KMS-11 (cell line): ENCODE measurements around the gene KLK3.

ENCODE experiments used
- H2AFZ ChIP-seq: fragments of 200-600 bp; sonication (generic); 2 replicates; pipeline ENCODE4 v1.6.1; 2016; ENCODE audit warnings: antibody characterized with exemption, mixed run types, low read depth
- H3K27ac ChIP-seq: fragments of 200-600 bp; sonication (generic); 2 replicates; pipeline ENCODE4 v1.6.1; 2016; ENCODE audit warnings: mild to moderate bottlenecking, mixed run types
- H3K27me3 ChIP-seq: fragments of 200-600 bp; sonication (generic); 2 replicates; pipeline ENCODE4 v1.6.1; 2017; ENCODE audit warnings: mild to moderate bottlenecking, low read depth, mixed run types, moderate library complexity; ENCODE audit not compliant: insufficient read depth
- H3K36me3 ChIP-seq: fragments of 200-600 bp; sonication (generic); 2 replicates; pipeline ENCODE4 v1.6.1; 2017; ENCODE audit warnings: mild to moderate bottlenecking, mixed run types; ENCODE audit not compliant: insufficient read depth
- H3K4me1 ChIP-seq: fragments of 200-600 bp; sonication (generic); 2 replicates; pipeline ENCODE4 v1.6.1; 2016; ENCODE audit warnings: mild to moderate bottlenecking, low read depth, mixed run types; ENCODE audit not compliant: poor library complexity, severe bottlenecking
- H3K4me2 ChIP-seq: fragments of 200-600 bp; sonication (generic); 2 replicates; pipeline ENCODE4 v1.7.0; 2016; ENCODE audit warnings: mild to moderate bottlenecking, mixed run types
- H3K4me3 ChIP-seq: fragments of 200-600 bp; sonication (generic); IDR thresholded peaks from 2 replicates; pipeline ENCODE4 v1.6.1; 2017; ENCODE audit warnings: low read depth, low read length, mixed read lengths; ENCODE audit not compliant: insufficient read depth
- H3K79me2 ChIP-seq: fragments of 200-600 bp; sonication (generic); 2 replicates; pipeline ENCODE4 v1.6.1; 2016; ENCODE audit warnings: low read depth, mixed run types; ENCODE audit not compliant: insufficient read depth
- H3K9ac ChIP-seq: fragments of 200-600 bp; sonication (generic); 2 replicates; pipeline ENCODE4 v1.6.1; 2016; ENCODE audit warnings: mild to moderate bottlenecking, mixed run types
- H4K20me1 ChIP-seq: fragments of 200-600 bp; sonication (generic); 2 replicates; pipeline ENCODE4 v1.6.1; 2016; ENCODE audit warnings: mild to moderate bottlenecking, mixed run types; ENCODE audit not compliant: insufficient read depth
- TF ChIP-seq, protein P1 (sequence below): fragments of 200-600 bp; sonication (generic); conservative IDR thresholded peaks from 2 replicates; pipeline ENCODE4 v1.6.1; 2017; ENCODE audit warnings: low read depth, mild to moderate bottlenecking, antibody characterized with exemption, low read length, moderate library complexity, mixed read lengths

KLK3 gene

DNA sequence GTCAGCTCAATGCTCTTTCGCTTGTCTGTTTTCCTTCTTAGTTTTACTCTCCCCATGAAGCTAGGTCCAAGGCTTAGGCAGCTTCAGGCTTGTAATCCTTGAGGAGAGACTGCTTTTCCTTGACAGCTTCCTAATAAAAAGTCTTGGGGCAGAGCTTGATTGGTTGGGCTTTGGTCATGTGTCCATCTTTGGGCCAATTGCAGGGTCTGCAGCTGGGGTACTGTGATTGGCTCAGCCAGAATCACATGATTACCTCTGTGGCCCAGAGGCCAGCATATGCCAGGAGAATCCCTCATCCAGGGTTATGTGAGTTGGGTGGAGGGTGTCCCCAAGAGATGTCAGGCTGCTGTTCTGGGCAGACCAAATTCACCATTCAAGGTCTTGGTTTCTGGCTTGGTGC, 39.3 kb upstream of the KLK3 start:
- Histone ChIP-seq H3K27ac (no peak overlapping the region), H3K4me2 (no peak overlapping the region), H3K79me2 (no peaks in the 10 kb centered on the region), H3K4me3 (no peak overlapping the region), H3K27me3 (peaks cover 34% of the 10 kb centered on the region; the same call in 1 of the 2 replicates), H3K9ac (no peak overlapping the region), H2AFZ (no peak overlapping the region), H4K20me1 (no peaks in the 10 kb centered on the region), H3K4me1 (no peaks in the 10 kb centered on the region), H3K36me3 (no peaks in the 10 kb centered on the region)
- TF ChIP-seq, protein P1, sequence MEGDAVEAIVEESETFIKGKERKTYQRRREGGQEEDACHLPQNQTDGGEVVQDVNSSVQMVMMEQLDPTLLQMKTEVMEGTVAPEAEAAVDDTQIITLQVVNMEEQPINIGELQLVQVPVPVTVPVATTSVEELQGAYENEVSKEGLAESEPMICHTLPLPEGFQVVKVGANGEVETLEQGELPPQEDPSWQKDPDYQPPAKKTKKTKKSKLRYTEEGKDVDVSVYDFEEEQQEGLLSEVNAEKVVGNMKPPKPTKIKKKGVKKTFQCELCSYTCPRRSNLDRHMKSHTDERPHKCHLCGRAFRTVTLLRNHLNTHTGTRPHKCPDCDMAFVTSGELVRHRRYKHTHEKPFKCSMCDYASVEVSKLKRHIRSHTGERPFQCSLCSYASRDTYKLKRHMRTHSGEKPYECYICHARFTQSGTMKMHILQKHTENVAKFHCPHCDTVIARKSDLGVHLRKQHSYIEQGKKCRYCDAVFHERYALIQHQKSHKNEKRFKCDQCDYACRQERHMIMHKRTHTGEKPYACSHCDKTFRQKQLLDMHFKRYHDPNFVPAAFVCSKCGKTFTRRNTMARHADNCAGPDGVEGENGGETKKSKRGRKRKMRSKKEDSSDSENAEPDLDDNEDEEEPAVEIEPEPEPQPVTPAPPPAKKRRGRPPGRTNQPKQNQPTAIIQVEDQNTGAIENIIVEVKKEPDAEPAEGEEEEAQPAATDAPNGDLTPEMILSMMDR = no peak

DNA sequence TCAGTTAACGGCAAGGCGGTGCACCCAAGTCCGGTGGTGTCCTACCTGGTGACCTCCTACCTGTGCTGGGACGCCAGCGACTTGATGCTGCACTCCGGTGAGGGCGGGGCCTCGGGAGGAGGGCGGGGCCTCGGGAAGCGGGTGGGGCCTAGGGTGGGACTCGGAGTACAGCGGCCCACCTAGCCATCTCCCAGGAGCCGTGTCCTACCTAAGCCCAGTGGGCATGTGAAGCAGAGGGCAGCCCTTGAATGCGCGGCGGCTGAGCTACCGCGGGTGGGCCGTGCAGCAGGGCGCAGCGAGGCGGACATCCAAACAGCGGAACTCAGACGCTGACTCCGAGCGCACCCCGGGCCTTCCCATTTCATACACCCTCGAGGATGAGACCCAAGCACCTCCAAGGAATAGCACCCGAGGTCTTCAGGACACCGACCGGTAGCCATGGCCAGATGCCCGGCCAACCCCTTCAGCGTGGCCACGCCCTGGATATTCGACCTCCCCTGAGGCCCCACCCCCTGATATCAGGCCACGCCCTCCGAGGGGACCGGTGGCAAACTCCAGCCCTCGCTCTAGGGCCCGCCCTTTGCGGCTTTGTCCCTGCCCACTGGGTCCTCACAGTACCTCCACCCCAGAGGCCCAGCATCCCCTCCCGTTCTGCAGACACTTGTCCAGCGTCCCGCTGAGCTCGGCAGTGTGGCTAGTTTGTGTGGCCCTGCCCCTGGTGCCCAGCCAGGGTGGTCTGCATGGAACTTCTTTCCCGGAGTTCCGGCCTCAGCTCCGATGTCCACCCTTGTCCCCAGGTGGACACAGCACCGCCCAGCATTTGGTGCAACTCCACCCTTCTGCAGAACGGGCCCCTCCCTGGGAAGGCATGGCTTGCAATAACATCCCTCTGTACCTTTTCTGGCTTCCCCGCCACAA, 36.5 kb upstream of the KLK3 start:
- no peaks in the 10 kb centered on the region for H3K79me2 ChIP-seq
- no peak overlapping the region for H3K4me2 ChIP-seq
- H3K9ac ChIP-seq = no peak overlapping the region
- H3K4me3 ChIP-seq = no peak overlapping the region
- TF ChIP-seq, protein P1 = no peak
- no peaks in the 10 kb centered on the region for H3K36me3 ChIP-seq
- peaks cover 41% of the 10 kb centered on the region; the same call in 1 of the 2 replicates for H3K27me3 ChIP-seq
- H3K27ac ChIP-seq = no peak overlapping the region
- H2AFZ ChIP-seq = no peak overlapping the region
- H3K4me1 ChIP-seq = no peaks in the 10 kb centered on the region
- H4K20me1 ChIP-seq = no peaks in the 10 kb centered on the region

DNA sequence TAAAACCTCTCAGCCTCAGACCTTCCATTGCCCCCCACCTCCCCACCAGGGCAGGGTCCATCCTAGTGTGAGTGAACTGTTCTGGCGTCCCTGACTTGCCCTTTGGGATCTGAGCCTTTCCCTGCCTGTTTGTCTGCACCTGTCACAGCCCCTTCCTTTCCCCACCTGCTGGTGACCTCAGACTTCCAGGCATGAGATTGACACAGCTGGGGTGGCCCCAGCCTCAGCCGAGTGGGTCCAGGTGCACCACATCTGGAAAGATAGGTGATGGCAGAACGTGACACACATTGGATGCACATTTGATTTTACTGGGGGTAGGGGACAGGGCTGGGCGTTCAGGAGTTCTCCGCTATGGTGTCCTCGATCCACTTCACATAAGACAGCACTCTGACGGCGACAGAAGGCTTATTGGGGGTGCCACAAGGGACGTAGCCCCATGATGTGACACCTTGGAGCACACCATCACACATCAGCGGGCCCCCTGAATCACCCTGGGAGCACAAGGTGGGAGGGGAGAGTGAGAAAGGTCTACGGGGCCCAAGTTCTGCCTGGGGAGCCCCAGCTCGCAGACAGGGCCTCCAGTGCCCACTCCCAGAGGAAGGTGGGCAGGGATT, 35.7 kb upstream of the KLK3 start:
- Histone ChIP-seq H3K27ac (no peak overlapping the region), H3K4me1 (no peaks in the 10 kb centered on the region), H3K79me2 (no peaks in the 10 kb centered on the region), H3K36me3 (no peaks in the 10 kb centered on the region), H3K27me3 (peaks cover 37% of the 10 kb centered on the region; the same call in 1 of the 2 replicates), H3K4me2 (no peak overlapping the region), H4K20me1 (no peaks in the 10 kb centered on the region), H2AFZ (no peak overlapping the region), H3K9ac (no peak overlapping the region), H3K4me3 (no peak overlapping the region)
- TF ChIP-seq, protein P1 = no peak

DNA sequence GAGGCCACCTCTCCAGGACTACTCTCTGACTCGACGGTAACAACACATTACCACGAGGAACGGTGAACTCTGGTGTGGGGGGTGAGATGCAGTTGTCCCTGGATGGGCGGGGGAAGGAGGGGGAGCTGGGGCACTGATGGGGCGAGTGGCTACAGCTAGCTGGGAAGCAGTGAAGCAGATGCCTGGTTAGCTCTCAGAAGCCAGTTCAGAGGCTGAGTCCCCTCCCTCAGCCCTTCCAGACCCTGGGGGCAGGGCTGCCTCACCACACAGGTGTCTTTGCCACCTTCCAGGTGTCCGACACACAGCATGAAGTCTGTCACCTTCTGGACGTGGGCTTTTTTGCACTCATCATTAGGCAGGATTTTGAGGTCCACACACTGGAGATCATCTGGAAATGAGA, 35.1 kb upstream of the KLK3 start:
- TF ChIP-seq, protein P1 = no peak
- H3K27ac ChIP-seq = no peak overlapping the region
- no peak overlapping the region for H2AFZ ChIP-seq
- H3K4me1 ChIP-seq = no peaks in the 10 kb centered on the region
- no peak overlapping the region for H3K4me3 ChIP-seq
- no peak overlapping the region for H3K4me2 ChIP-seq
- H4K20me1 ChIP-seq = no peaks in the 10 kb centered on the region
- H3K79me2 ChIP-seq = no peaks in the 10 kb centered on the region
- peaks cover 44% of the 10 kb centered on the region for H3K27me3 ChIP-seq
- no peak overlapping the region for H3K9ac ChIP-seq
- no peaks in the 10 kb centered on the region for H3K36me3 ChIP-seq
